Heart left ventricle (tissue), 13 donors: ENCODE data around the gene DNAJB14.

Source experiments
- POLR2A ChIP-seq, 2 donors: fragments of 450-650 bp; IDR thresholded peaks; one replicate each; pipeline ENCODE4 v1.6.1; 2017; ENCODE audit warnings: antibody characterized with exemption in 2 of 2, mild to moderate bottlenecking in 2 of 2, moderate library complexity in 2 of 2
- TF ChIP-seq, protein P1 (sequence below), 12 donors: fragments of 200-600 bp; sonication (generic) in 4 of 12; IDR thresholded peaks; one replicate each; pipeline versions ENCODE4 v1.5.0 to v1.8.0; 2018 to 2022; ENCODE audit warnings: antibody characterized with exemption in 12 of 12, mild to moderate bottlenecking in 5 of 12
- donor health status: ischemic (EF 13 %, LVEDD 7.1; RV severe dilation, severe dysfunction).
- donor health status: DM: no; HTN: yes; CAD: no.
- donor health status: DM: no; HTN: no; CAD: no.
- donor health status: ischemic (EF 25% LVEDD 6.9; RV normal size, moderate dysfunction).
- donor health status: ischemic (EF 25% LVEDD 5.7; RV mildly dilated, moderate dysfunction).
- donor health status: ischemic (EF 35%, LVEDD 5.7; RV mildly dilated, moderate dysfunction).
- donor health status: nonischemic (EF 11% LVEDD 7.7; RV severe dilation, severe dysfunction).
- donor health status: DM: yes; HTN: yes; CAD: no.
- donor health status: PGD.
- donor health status: ischemic (EF 29% LVEDD 5.4; RV normal size, mild dysfunction).
- donor health status: nonischemic (EF 23%, LVEDD 6.1; RV moderate dilation, normal function).

DNA sequence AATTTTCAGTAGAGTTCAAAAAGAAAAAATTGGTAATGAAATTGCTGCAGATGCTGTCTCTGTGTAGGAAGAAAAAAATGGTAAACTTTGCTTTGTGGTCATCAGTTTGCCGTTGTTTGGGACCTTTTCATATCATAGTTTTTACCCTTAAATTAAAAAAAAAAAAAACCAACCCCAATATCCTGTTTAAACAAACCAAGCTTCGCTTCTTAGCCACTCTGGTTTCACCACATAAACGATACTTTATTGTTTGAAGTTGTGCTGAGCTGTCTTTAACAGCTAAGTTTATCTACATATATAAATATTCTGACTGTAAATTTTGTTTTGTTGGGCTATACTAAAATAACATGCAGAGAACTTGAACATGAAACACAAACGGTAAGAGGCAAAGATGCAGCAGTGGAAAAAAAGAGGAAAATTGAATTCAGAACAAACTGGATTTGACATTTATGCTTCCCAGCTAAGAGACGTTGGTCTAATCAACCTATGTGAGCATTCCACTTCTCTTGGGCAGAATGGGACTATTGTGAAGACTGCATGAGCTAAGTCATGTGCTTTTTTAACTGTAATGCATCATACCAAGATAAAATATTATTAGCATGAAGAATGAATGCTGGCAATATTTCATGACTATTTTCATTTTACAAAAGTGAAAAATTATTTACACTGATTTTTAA lies 19.4 kb upstream of the DNAJB14 start:
- TF ChIP-seq, protein P1, sequence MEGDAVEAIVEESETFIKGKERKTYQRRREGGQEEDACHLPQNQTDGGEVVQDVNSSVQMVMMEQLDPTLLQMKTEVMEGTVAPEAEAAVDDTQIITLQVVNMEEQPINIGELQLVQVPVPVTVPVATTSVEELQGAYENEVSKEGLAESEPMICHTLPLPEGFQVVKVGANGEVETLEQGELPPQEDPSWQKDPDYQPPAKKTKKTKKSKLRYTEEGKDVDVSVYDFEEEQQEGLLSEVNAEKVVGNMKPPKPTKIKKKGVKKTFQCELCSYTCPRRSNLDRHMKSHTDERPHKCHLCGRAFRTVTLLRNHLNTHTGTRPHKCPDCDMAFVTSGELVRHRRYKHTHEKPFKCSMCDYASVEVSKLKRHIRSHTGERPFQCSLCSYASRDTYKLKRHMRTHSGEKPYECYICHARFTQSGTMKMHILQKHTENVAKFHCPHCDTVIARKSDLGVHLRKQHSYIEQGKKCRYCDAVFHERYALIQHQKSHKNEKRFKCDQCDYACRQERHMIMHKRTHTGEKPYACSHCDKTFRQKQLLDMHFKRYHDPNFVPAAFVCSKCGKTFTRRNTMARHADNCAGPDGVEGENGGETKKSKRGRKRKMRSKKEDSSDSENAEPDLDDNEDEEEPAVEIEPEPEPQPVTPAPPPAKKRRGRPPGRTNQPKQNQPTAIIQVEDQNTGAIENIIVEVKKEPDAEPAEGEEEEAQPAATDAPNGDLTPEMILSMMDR (IDR thresholded peaks at IDR 0.05): no peak
- TF ChIP-seq POLR2A (IDR thresholded peaks at IDR 0.05): no peak
